GM19240 (cell line): ENCODE data around the gene UCKL1.
A peak's percentile ranks its signal among the peaks of the same experiment; 100 is the strongest.
"Not testable (repeated sequence)": the region's sequence is repeated elsewhere in the genome, so short reads cannot be mapped to it uniquely, and the experiment has no call there.

Source experiments
- DNase-seq: peaks from one replicate; pipeline ENCODE4 v3.0.0; 2011; ENCODE audit warnings: low spot score; ENCODE audit not compliant: insufficient read length

The UCKL1 gene

GRCh38 chr20:63955827-63956663 is at the start of gene UCKL1:
UCKL1 (minus strand) TSS chr20:63956416; CDS start chr20:63956372, 44 bp downstream.
- peak; percentile 91 for DNase-seq

- no peak for DNase-seq
Measured at GRCh38 chr20:64005394-64005793, 49.2 kb upstream of the UCKL1 start.

GRCh38 chr20:64003960-64004725 is 47.9 kb upstream of the UCKL1 start:
- DNase-seq, result no peak

- DNase-seq, result no peak
Measured at GRCh38 chr20:64001607-64002011, 45.4 kb upstream of the UCKL1 start.

- DNase-seq, result no peak
Measured at GRCh38 chr20:64000906-64001305, 44.7 kb upstream of the UCKL1 start.

GRCh38 chr20:63982937-63983336 is 26.7 kb upstream of the UCKL1 start:
- no peak for DNase-seq

- peak; percentile 99 for DNase-seq
Measured at GRCh38 chr20:63980806-63981728, 24.9 kb upstream of the UCKL1 start, which contains the start of gene PRPF6. PRPF6 (plus strand) TSS chr20:63981132; CDS start chr20:63981246, 114 bp downstream.

- DNase-seq, result no peak
Measured at GRCh38 chr20:63980317-63980805, 24.1 kb upstream of the UCKL1 start.

- peak; percentile 57 for DNase-seq
Measured at GRCh38 chr20:63979557-63980316, 23.5 kb upstream of the UCKL1 start, which contains the start of gene SAMD10. SAMD10 (minus strand) TSS chr20:63979642; CDS start chr20:63979467, 175 bp downstream.

GRCh38 chr20:63979229-63979556 is 23.0 kb upstream of the UCKL1 start:
- no peak for DNase-seq

- no peak for DNase-seq
Measured at GRCh38 chr20:63978319-63979228, 22.4 kb upstream of the UCKL1 start.

- no peak for DNase-seq
Measured at GRCh38 chr20:63977739-63978276, 21.6 kb upstream of the UCKL1 start.

GRCh38 chr20:63976980-63977738 is 20.9 kb upstream of the UCKL1 start:
- no peak for DNase-seq

- DNase-seq, result not testable (repeated sequence)
Measured at GRCh38 chr20:63976511-63976910, 20.3 kb upstream of the UCKL1 start.

- no peak for DNase-seq
Measured at GRCh38 chr20:63974402-63975200, 18.4 kb upstream of the UCKL1 start.

GRCh38 chr20:63973636-63974401 is 17.6 kb upstream of the UCKL1 start:
- peak; percentile 87 for DNase-seq

GRCh38 chr20:63973160-63973479 is 16.9 kb upstream of the UCKL1 start:
- DNase-seq, result no peak
